RWPE2 (cell line): ENCODE results near the gene NDUFB11.

ENCODE experiments used
- ATAC-seq: fragments of 200-7000 bp; cut with Tn5 transposase; 3 replicates; pipeline ENCODE4 v1.9.1; 2021; ENCODE audit warnings: low read depth
- DNase-seq: peaks from one replicate; pipeline ENCODE4 v3.0.0-alpha.2; 2020; ENCODE audit warnings: low spot score
- H3K27ac ChIP-seq: fragments of 450-650 bp; 2 replicates; pipeline ENCODE4 v1.5.1; 2017; ENCODE audit warnings: mild to moderate bottlenecking; ENCODE audit not compliant: poor library complexity, severe bottlenecking
- H3K27me3 ChIP-seq: fragments of 250-450 bp; sonication (Bioruptor Pico); 2 replicates; pipeline ENCODE4 v1.5.1; 2021; ENCODE audit warnings: mild to moderate bottlenecking, moderate library complexity; ENCODE audit not compliant: insufficient read depth, poor library complexity, severe bottlenecking
- H3K36me3 ChIP-seq: fragments of 250-450 bp; sonication (Bioruptor Pico); 2 replicates; pipeline ENCODE4 v1.5.1; 2020; ENCODE audit warnings: low read depth, mild to moderate bottlenecking, moderate library complexity
- H3K4me1 ChIP-seq: fragments of 250-450 bp; sonication (Bioruptor Pico); 2 replicates; pipeline ENCODE4 v1.5.1; 2021; ENCODE audit warnings: mild to moderate bottlenecking, moderate library complexity; ENCODE audit not compliant: insufficient read depth, poor library complexity, severe bottlenecking
- H3K4me3 ChIP-seq: fragments of 250-450 bp; sonication (Bioruptor Pico); 2 replicates; pipeline ENCODE4 v1.5.1; 2021; ENCODE audit warnings: mild to moderate bottlenecking, moderate library complexity; ENCODE audit not compliant: severe bottlenecking
- H3K9me3 ChIP-seq: fragments of 250-450 bp; sonication (Bioruptor Pico); 2 replicates; pipeline ENCODE4 v1.5.1; 2021; ENCODE audit warnings: mild to moderate bottlenecking, moderate library complexity; ENCODE audit not compliant: severe bottlenecking
- TF ChIP-seq, protein P1 (sequence below): fragments of 450-650 bp; IDR thresholded peaks from one replicate; pipeline ENCODE4 v1.5.1; 2017; ENCODE audit warnings: mild to moderate bottlenecking, moderate library complexity; ENCODE audit not compliant: poor library complexity, severe bottlenecking

NDUFB11 gene

DNA sequence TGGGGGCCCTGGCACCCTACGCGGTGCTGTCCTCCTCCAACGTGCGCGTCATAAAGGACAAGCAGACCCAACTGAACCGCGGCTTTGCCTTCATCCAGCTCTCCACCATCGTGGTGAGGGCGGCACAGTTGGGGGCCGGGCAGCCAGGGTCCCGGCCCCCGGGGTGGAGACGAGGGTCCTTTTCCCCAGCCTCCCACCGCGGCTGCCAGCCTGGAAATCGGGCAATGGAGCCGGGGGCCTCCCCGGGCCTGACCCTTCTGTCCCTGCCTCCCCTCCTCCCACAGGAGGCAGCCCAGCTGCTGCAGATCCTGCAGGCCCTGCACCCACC lies 35.4 kb upstream of the NDUFB11 start:
- H3K27ac ChIP-seq, result no peak overlapping the region
- no peaks in the 10 kb centered on the region for H3K9me3 ChIP-seq
- no peak overlapping the region for H3K4me3 ChIP-seq
- DNase-seq (no peak), ATAC-seq (no peak)
- no peaks in the 10 kb centered on the region for H3K27me3 ChIP-seq
- peaks cover 19% of the 10 kb centered on the region for H3K36me3 ChIP-seq
- H3K4me1 ChIP-seq, result no peaks in the 10 kb centered on the region
- TF ChIP-seq, protein P1, sequence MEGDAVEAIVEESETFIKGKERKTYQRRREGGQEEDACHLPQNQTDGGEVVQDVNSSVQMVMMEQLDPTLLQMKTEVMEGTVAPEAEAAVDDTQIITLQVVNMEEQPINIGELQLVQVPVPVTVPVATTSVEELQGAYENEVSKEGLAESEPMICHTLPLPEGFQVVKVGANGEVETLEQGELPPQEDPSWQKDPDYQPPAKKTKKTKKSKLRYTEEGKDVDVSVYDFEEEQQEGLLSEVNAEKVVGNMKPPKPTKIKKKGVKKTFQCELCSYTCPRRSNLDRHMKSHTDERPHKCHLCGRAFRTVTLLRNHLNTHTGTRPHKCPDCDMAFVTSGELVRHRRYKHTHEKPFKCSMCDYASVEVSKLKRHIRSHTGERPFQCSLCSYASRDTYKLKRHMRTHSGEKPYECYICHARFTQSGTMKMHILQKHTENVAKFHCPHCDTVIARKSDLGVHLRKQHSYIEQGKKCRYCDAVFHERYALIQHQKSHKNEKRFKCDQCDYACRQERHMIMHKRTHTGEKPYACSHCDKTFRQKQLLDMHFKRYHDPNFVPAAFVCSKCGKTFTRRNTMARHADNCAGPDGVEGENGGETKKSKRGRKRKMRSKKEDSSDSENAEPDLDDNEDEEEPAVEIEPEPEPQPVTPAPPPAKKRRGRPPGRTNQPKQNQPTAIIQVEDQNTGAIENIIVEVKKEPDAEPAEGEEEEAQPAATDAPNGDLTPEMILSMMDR, result no peak

DNA sequence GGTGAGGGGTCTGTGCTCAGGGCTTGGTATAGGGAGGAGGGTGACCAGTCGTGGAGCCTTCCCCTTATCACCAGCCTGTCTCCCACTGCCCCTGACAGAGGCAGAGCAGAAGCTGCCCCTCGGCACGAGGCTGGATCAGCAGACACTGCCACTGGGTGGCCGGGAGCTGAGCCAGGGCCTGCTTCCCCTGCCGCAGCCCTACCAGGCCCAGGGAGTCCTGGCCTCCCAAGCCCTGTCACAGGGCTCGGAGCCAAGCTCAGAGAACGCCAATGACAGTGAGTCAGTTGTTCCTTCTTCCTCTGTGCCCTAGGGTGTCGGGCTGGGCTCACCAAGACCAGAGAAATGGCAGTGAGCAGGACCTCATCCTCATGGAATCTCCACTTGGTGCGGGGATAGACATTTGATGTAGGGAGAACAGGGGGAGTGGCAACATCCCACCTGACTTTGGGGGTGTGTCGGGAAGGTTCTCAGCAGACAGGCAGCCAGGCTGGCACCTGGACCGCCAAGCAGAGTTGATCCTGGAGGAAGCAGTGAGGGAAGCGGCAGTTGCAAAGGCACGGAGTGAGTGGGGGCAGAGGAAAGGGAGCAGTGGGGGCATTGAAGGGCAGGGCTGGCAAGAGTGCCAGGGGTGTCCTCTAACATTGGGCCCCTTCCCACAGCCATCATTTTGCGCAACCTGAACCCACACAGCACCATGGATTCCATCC lies 34.9 kb upstream of the NDUFB11 start:
- Histone ChIP-seq H3K27me3 (no peaks in the 10 kb centered on the region), H3K4me3 (no peak overlapping the region), H3K27ac (peak overlapping the region; percentile 26), H3K36me3 (peaks cover 19% of the 10 kb centered on the region), H3K9me3 (no peaks in the 10 kb centered on the region), H3K4me1 (no peaks in the 10 kb centered on the region)
- DNase-seq (no peak), ATAC-seq (peak; percentile 44; the same call in 2 of the 3 replicates)
- TF ChIP-seq, protein P1, result no peak

DNA sequence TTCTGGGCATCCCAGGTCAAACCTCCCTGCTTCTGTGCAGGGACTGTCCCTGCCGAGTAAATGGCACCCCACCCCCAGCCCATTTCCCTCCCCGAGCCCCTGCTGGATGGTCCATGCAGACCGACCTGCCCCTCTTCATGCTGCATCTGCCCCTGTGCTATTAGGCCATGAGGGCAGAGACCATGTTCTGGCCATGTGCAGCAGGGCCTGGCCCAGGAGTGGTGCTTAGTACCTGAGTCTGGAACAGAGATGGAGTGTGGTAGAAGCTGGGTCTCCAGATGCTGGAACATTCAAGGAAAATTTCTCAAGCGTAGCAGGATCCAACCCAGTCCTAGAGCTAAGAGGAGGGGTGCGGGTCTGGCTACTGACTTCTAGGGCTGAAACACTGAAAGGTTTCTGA lies 33.8 kb upstream of the NDUFB11 start:
- TF ChIP-seq, protein P1, result no peak
- no peaks in the 10 kb centered on the region for H3K9me3 ChIP-seq
- peaks cover 19% of the 10 kb centered on the region for H3K36me3 ChIP-seq
- no peak for DNase-seq
- no peaks in the 10 kb centered on the region for H3K4me1 ChIP-seq
- peak overlapping the region; percentile 26 for H3K27ac ChIP-seq
- no peaks in the 10 kb centered on the region for H3K27me3 ChIP-seq
- no peak overlapping the region for H3K4me3 ChIP-seq
- no peak for ATAC-seq

DNA sequence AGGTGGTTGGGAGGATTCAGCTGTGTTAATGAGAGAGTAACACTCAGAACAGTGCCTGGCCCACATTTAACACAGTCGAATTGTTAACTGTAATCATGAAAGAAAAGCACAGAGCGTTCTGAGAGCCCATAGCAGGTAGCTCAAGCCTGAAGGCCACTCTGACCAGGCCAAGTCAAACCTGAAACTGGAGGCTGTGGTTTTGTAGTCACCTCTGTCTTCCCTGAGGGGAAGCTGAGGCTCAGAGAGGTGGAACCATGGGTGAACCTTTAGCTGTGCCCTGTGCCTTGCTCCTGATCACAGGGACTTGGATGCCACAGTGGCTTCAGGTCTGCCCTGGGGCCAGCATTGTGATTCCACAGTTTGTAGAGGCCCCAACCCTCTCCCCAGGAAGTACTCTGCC lies 32.6 kb upstream of the NDUFB11 start:
- Histone ChIP-seq H3K4me1 (no peaks in the 10 kb centered on the region), H3K27ac (peak overlapping the region; percentile 26), H3K36me3 (peaks cover 15% of the 10 kb centered on the region), H3K27me3 (no peaks in the 10 kb centered on the region), H3K4me3 (no peak overlapping the region), H3K9me3 (no peaks in the 10 kb centered on the region)
- DNase-seq, result no peak
- TF ChIP-seq, protein P1, result no peak
- no peak for ATAC-seq

DNA sequence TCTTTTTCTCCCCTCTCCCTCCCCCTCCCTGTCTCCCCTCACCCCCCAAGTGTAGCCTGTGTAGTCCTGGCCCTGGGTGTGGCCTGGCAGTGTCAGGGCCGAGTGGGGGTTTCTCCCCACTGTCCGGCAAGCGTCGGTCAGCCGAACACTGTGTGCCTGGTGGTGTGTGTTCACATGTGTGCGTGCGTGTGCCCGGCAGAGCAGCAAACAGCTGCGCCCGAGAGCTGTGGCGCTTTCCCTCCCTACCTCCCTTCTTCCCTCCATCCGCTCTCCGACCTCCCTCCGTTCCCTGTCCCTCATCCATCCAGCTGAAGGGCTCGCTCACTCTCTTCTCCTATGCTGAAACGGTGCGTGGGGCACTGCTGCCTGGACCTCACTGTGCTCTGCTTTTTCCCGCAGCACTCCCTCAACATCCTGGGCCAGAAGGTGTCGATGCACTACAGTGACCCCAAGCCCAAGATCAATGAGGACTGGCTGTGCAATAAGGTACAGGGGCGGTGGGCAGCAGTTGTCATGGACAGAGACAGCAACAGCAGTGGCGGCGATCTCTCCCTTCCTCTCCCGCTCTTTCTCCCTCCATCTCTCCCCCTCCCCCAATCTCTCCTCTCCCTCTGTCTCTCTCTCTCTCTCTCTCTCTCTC lies 31.7 kb upstream of the NDUFB11 start:
- TF ChIP-seq, protein P1, result no peak
- H3K4me3 ChIP-seq, result no peak overlapping the region
- no peak overlapping the region for H3K27ac ChIP-seq
- no peaks in the 10 kb centered on the region for H3K27me3 ChIP-seq
- DNase-seq (no peak), ATAC-seq (no peak)
- H3K9me3 ChIP-seq, result no peaks in the 10 kb centered on the region
- peaks cover 15% of the 10 kb centered on the region for H3K36me3 ChIP-seq
- no peaks in the 10 kb centered on the region for H3K4me1 ChIP-seq
